Measurements from ENCODE around the gene SNRPF.

DNA sequence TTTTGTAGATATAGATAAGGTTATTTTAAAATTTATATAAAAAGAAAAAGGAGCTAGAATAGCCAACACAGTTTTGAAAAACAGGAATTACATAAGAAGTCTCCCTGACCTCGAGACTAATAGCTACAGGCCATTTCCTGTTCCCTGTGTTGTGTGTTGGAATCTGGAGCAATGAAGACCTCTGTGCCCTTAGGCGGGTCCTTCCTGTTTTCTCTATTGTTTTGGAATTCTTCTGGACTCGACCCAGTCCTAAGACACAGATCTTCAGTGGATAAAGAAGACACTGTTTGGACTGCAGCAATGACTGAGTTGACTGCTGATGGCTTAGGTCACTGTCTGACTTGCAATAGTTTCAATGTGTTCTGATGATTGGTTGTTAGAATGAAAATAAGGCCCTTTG is 26.2 kb downstream of the SNRPF start:
- TF ChIP-seq CTCF (IDR thresholded peaks at IDR 0.05) (no peak), POLR2A (IDR thresholded peaks at IDR 0.05) (no peak)

Measured in testis (tissue), 2 donors.